RWPE2 (cell line): ENCODE data around the gene LDLRAD4.

Experiments
- ATAC-seq: fragments of 200-7000 bp; cut with Tn5 transposase; 3 replicates; pipeline ENCODE4 v1.9.1; 2021; ENCODE audit warnings: low read depth
- DNase-seq: peaks from one replicate; pipeline ENCODE4 v3.0.0-alpha.2; 2020; ENCODE audit warnings: low spot score
- H3K27ac ChIP-seq: fragments of 450-650 bp; 2 replicates; pipeline ENCODE4 v1.5.1; 2017; ENCODE audit warnings: mild to moderate bottlenecking; ENCODE audit not compliant: poor library complexity, severe bottlenecking
- H3K27me3 ChIP-seq: fragments of 250-450 bp; sonication (Bioruptor Pico); 2 replicates; pipeline ENCODE4 v1.5.1; 2021; ENCODE audit warnings: mild to moderate bottlenecking, moderate library complexity; ENCODE audit not compliant: insufficient read depth, poor library complexity, severe bottlenecking
- H3K36me3 ChIP-seq: fragments of 250-450 bp; sonication (Bioruptor Pico); 2 replicates; pipeline ENCODE4 v1.5.1; 2020; ENCODE audit warnings: low read depth, mild to moderate bottlenecking, moderate library complexity
- H3K4me1 ChIP-seq: fragments of 250-450 bp; sonication (Bioruptor Pico); 2 replicates; pipeline ENCODE4 v1.5.1; 2021; ENCODE audit warnings: mild to moderate bottlenecking, moderate library complexity; ENCODE audit not compliant: insufficient read depth, poor library complexity, severe bottlenecking
- H3K4me3 ChIP-seq: fragments of 250-450 bp; sonication (Bioruptor Pico); 2 replicates; pipeline ENCODE4 v1.5.1; 2021; ENCODE audit warnings: mild to moderate bottlenecking, moderate library complexity; ENCODE audit not compliant: severe bottlenecking
- H3K9me3 ChIP-seq: fragments of 250-450 bp; sonication (Bioruptor Pico); 2 replicates; pipeline ENCODE4 v1.5.1; 2021; ENCODE audit warnings: mild to moderate bottlenecking, moderate library complexity; ENCODE audit not compliant: severe bottlenecking
- TF ChIP-seq, protein P1 (sequence below): fragments of 450-650 bp; IDR thresholded peaks from one replicate; pipeline ENCODE4 v1.5.1; 2017; ENCODE audit warnings: mild to moderate bottlenecking, moderate library complexity; ENCODE audit not compliant: poor library complexity, severe bottlenecking

Gene LDLRAD4

DNA sequence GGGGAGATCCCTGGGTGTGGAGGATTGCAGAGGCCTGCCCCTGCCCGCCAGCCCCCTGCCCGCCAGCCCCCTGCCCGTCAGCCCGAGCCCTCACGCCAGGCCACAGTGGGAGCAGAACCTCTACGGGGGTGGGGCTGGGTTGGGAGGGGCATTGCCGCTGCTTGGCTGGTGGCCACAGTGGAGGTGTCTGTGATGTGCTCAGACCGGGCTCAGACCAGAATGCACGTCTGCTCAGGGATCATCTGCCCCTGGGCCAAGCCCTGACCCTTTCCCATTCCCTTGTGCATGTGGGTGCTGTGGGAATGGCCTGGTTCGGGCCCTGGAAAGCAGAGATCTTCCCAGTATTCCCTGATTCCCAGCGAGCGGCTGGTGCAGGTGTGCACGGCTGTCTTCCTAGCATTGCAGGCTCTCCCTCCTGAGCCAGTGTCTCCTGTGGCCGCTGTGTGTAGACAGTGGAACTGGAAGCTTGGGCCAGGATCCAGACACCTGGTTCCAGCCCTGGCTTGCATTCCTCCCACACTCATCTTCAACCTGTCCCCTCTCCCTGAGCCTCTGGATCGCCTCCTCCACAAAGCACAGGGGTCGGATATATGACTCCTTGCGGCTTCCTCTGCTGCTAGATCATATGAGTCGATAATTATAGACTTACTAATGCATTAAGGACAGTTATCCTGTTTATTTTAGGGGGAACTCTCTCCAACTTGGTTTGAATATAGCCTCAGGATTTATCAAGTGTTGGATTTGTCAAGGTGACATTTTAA lies 161.6 kb downstream of the LDLRAD4 start:
- TF ChIP-seq, protein P1, sequence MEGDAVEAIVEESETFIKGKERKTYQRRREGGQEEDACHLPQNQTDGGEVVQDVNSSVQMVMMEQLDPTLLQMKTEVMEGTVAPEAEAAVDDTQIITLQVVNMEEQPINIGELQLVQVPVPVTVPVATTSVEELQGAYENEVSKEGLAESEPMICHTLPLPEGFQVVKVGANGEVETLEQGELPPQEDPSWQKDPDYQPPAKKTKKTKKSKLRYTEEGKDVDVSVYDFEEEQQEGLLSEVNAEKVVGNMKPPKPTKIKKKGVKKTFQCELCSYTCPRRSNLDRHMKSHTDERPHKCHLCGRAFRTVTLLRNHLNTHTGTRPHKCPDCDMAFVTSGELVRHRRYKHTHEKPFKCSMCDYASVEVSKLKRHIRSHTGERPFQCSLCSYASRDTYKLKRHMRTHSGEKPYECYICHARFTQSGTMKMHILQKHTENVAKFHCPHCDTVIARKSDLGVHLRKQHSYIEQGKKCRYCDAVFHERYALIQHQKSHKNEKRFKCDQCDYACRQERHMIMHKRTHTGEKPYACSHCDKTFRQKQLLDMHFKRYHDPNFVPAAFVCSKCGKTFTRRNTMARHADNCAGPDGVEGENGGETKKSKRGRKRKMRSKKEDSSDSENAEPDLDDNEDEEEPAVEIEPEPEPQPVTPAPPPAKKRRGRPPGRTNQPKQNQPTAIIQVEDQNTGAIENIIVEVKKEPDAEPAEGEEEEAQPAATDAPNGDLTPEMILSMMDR = no peak
- peaks cover 3% of the 10 kb centered on the region for H3K4me1 ChIP-seq
- no peak overlapping the region for H3K27ac ChIP-seq
- H3K9me3 ChIP-seq = no peaks in the 10 kb centered on the region
- ATAC-seq = no peak
- H3K4me3 ChIP-seq = no peak overlapping the region
- no peak for DNase-seq
- H3K36me3 ChIP-seq = no peaks in the 10 kb centered on the region
- H3K27me3 ChIP-seq = peaks cover 3% of the 10 kb centered on the region

DNA sequence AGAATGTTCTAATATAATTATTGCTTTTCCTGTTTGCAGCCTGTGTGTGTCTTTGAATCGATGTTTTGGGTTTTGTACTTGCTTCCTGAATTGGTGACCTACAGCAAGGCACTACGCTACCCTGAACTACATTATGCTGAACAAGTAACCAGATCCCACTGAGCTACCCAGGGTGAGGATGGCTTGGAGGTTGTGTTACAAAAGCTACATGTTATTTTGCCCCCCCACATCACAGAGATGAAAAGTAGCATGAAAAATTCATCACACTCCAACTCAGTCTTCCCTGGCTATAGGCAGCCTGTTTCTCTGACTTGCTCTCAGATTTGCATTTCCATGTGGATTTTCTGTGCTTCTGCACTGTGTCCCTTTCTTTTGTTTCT lies 162.1 kb downstream of the LDLRAD4 start:
- no peaks in the 10 kb centered on the region for H3K36me3 ChIP-seq
- TF ChIP-seq, protein P1 = no peak
- no peak overlapping the region for H3K27ac ChIP-seq
- no peaks in the 10 kb centered on the region for H3K9me3 ChIP-seq
- no peak for DNase-seq
- H3K4me1 ChIP-seq = no peaks in the 10 kb centered on the region
- ATAC-seq = no peak
- H3K27me3 ChIP-seq = peaks cover 3% of the 10 kb centered on the region
- no peak overlapping the region for H3K4me3 ChIP-seq

DNA sequence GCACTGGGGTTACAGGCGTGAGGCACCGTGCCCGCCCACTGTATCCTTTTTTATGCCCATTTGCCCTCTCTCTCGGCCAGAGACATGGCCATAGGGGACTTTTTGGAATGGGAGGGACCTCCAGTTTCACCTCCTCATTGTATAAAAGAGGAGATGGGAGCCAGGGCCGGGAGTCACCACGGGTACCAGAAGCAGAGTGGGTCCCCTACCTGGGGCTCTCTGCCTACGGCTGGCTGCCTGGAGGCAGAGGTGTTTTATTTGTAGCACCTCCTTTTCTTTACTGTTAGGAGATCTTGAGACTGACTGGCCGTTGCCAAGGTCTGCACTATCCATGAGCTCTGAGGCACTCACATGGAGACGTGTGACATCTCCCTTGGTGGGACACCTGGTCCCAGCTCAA lies 162.8 kb downstream of the LDLRAD4 start:
- no peak for ATAC-seq
- H3K27ac ChIP-seq = no peak overlapping the region

GRCh38 chr18:13381944-13382365 lies 163.4 kb downstream of the LDLRAD4 start:
- Histone ChIP-seq H3K36me3 (no peaks in the 10 kb centered on the region), H3K4me1 (no peaks in the 10 kb centered on the region), H3K27ac (no peak overlapping the region), H3K9me3 (no peaks in the 10 kb centered on the region), H3K4me3 (no peak overlapping the region), H3K27me3 (peaks cover 3% of the 10 kb centered on the region)
- DNase-seq = no peak
- TF ChIP-seq, protein P1 = no peak
- no peak for ATAC-seq

More for the DNA sequence above, 162.8 kb downstream of the LDLRAD4 start:
- TF ChIP-seq, protein P1 = no peak
- Histone ChIP-seq H3K4me3 (no peak overlapping the region), H3K27me3 (peaks cover 3% of the 10 kb centered on the region), H3K36me3 (no peaks in the 10 kb centered on the region), H3K9me3 (no peaks in the 10 kb centered on the region), H3K4me1 (no peaks in the 10 kb centered on the region)
- no peak for DNase-seq

GRCh38 chr18:13382366-13382953 lies 163.9 kb downstream of the LDLRAD4 start:
- H3K4me3 ChIP-seq = no peak overlapping the region
- H3K27me3 ChIP-seq = peaks cover 3% of the 10 kb centered on the region
- DNase-seq (no peak), ATAC-seq (no peak)
- H3K36me3 ChIP-seq = no peaks in the 10 kb centered on the region
- TF ChIP-seq, protein P1 = no peak
- no peaks in the 10 kb centered on the region for H3K9me3 ChIP-seq
- H3K27ac ChIP-seq = no peak overlapping the region
- H3K4me1 ChIP-seq = no peaks in the 10 kb centered on the region
